HepG2 (cell line): ENCODE results near the gene PWP2. TPM values are rescaled to one million over a fixed set of nuclear protein-coding genes. Genes with fewer than 3 reads are reported as not detected.

Source experiments
- ATAC-seq: fragments of 200-7000 bp; cut with Tn5 transposase; 3 replicates; pipeline ENCODE4 v1.9.1; 2020; ENCODE audit warnings: mild to moderate bottlenecking, moderate library complexity
- BruUV-seq: library from RNA; stranded (reverse); fragments of 400-500 nt; replicated peaks from 2 replicates; lab custom pipeline; 2021; lab: Mats Ljungman, UMichigan
- CTCF ChIA-PET: fragments of 300-600 bp; formaldehyde crosslinking; extraction: SDS; loops from one replicate; lab custom pipeline; 2021; ENCODE audit warnings: low total read pairs, inconsistent platforms, low intra/inter-chr PET ratio; lab: Yijun Ruan, JAX
- POLR2A ChIA-PET: fragments of 350-600 bp; sonication (Branson Sonifier 250); formaldehyde crosslinking; loops from one replicate; lab custom pipeline; 2020; ENCODE audit warnings: antibody characterized with exemption, inconsistent platforms; lab: Yijun Ruan, JAX
- DNase-seq: peaks from one replicate; pipeline ENCODE4 v3.0.0-alpha.2; 2015; ENCODE audit warnings: low spot score
- FAIRE-seq: peaks from 3 replicates; lab custom pipeline; 2011; peaks lifted over from hg19 to GRCh38; lab: Jason Lieb, UNC
- H2AFZ ChIP-seq: one replicate; pipeline ENCODE4 v1.6.1; 2011; ENCODE audit warnings: low read length, inconsistent platforms
- H3K27ac ChIP-seq: fragments of 300-600 bp; 3 replicates; pipeline ENCODE4 v1.8.0; 2011; ENCODE audit warnings: mixed run types, mild to moderate bottlenecking, mixed read lengths, low read length, inconsistent platforms; ENCODE audit not compliant: insufficient read depth; ENCODE audit errors: extremely low read length
- H3K27me3 ChIP-seq, 2 experiments: fragments of 200-600 bp in 1 of 2; 2 replicates in 1 of 2; 3 replicates in 1 of 2; pipeline versions ENCODE4 v1.6.0 to v1.8.0; 2011; ENCODE audit warnings: low read length in 2 of 2, mild to moderate bottlenecking in 2 of 2, moderate library complexity in 2 of 2, inconsistent platforms in 1 of 2; ENCODE audit not compliant: insufficient read depth in 2 of 2, control insufficient read depth in 1 of 2
- H3K36me3 ChIP-seq, 2 experiments: fragments of 200-600 bp in 1 of 2; replicated peaks in 1 of 2; 2 replicates in 1 of 2; 3 replicates in 1 of 2; pipeline versions ENCODE4 v1.5.1 to v1.8.0; 2011; ENCODE audit warnings: low read length in 2 of 2, inconsistent platforms in 1 of 2; ENCODE audit not compliant: insufficient read depth in 2 of 2, control insufficient read depth in 1 of 2
- H3K4me1 ChIP-seq: 2 replicates; pipeline ENCODE4 v1.5.1; 2012; ENCODE audit warnings: low read length, inconsistent platforms; ENCODE audit not compliant: insufficient read depth
- H3K4me2 ChIP-seq: 2 replicates; pipeline ENCODE4 v1.6.0; 2011; ENCODE audit warnings: low read depth, low read length, inconsistent platforms
- H3K4me3 ChIP-seq, 3 experiments: fragments of 200-600 bp in 1 of 3; sonication (generic), shearing (Covaris generic) in 1 of 3; replicated peaks in 1 of 3; 2 replicates each; pipeline ENCODE4 v1.5.1; 2011 to 2016; ENCODE audit warnings: low read length in 3 of 3, inconsistent platforms in 2 of 3, low read depth in 2 of 3, mild to moderate bottlenecking in 2 of 3, control low read depth in 1 of 3, mixed read lengths in 1 of 3; ENCODE audit not compliant: insufficient read depth in 1 of 3
- H3K79me2 ChIP-seq: one replicate; pipeline ENCODE4 v1.6.1; 2011; ENCODE audit warnings: low read length, inconsistent platforms; ENCODE audit not compliant: insufficient read depth
- H3K9ac ChIP-seq: 2 replicates; pipeline ENCODE4 v1.6.0; 2011; ENCODE audit warnings: mild to moderate bottlenecking, low read depth, low read length, inconsistent platforms; ENCODE audit not compliant: insufficient read depth
- H3K9me3 ChIP-seq: 2 replicates; pipeline ENCODE4 v1.5.1; 2012; ENCODE audit warnings: mild to moderate bottlenecking, low read length
- H4K20me1 ChIP-seq: 2 replicates; pipeline ENCODE4 v1.6.0; 2011; ENCODE audit warnings: inconsistent platforms, mild to moderate bottlenecking, low read length, moderate library complexity; ENCODE audit not compliant: insufficient read depth
- ASH2L ChIP-seq: fragments of 300-600, 200-600 bp; sonication (generic); IDR thresholded peaks from 2 replicates; pipeline ENCODE4 v1.7.0; 2017; ENCODE audit warnings: low read depth, mild to moderate bottlenecking, moderate library complexity, mixed read lengths, low read length; ENCODE audit not compliant: insufficient read length
- FOSL1 ChIP-seq: sonication (generic); formaldehyde crosslinking; IDR thresholded peaks from 2 replicates; pipeline ENCODE4 v1.9.0; 2021; ENCODE audit warnings: missing genetic modification reagents, borderline replicate concordance
- HDAC1 ChIP-seq: sonication (generic); formaldehyde crosslinking; IDR thresholded peaks from 2 replicates; pipeline ENCODE4 v1.5.1; 2020; ENCODE audit warnings: mild to moderate bottlenecking, missing genetic modification reagents
- KDM5B ChIP-seq: sonication (generic); formaldehyde crosslinking; IDR thresholded peaks from 2 replicates; pipeline ENCODE4 v1.4.0; 2020; ENCODE audit warnings: missing genetic modification reagents, mild to moderate bottlenecking, borderline replicate concordance
- MAX ChIP-seq: IDR thresholded peaks from 2 replicates; pipeline ENCODE4 v1.6.1; 2012; ENCODE audit warnings: inconsistent platforms
- PITX1 ChIP-seq: sonication (generic); formaldehyde crosslinking; IDR thresholded peaks from 2 replicates; pipeline ENCODE4 v1.5.1; 2020; ENCODE audit warnings: mild to moderate bottlenecking, missing genetic modification reagents
- RORA ChIP-seq: sonication (generic); formaldehyde crosslinking; IDR thresholded peaks from 2 replicates; pipeline ENCODE4 v1.5.0; 2020; ENCODE audit warnings: mild to moderate bottlenecking, missing genetic modification reagents, moderate library complexity
- whole genome bisulfite sequencing: methylation state at CpG from one replicate; pipeline ENCODE4 v1.1.6; 2017; ENCODE audit warnings: low lambda C conversion rate; 5-methylcytosine and 5-hydroxymethylcytosine counted together
- in situ Hi-C: cut with HindIII; loops from 2 replicates; pipeline ENCODE4 v1.10.0; 2017; ENCODE audit warnings: low pct_unique_long_range_greater_than_20kb; ENCODE audit not compliant: extremely low pct_ligation_motif_present
- intact Hi-C: fragments of 100-400 bp; cut with micrococcal nuclease; formaldehyde crosslinking; loops from one replicate; pipeline ENCODE4 v1.10.0; 2022; ENCODE audit not compliant: unreplicated experiment
- polyA plus RNA-seq, 8 experiments: library from polyadenylated mRNA; depleted of rRNA in 3 of 8; stranded (reverse) in 7 of 8; unstranded in 1 of 8; fragments of >200 nt; fragmentation: Illumina TruSeq in 4 of 8; extraction: Trizol in 4 of 8; gene quantifications; 2 replicates each; pipeline versions ENCODE4 v1.2.1 to v1.2.3, GENCODE V29; 2011 to 2016; ENCODE audit warnings: low read depth in 4 of 8, missing spikeins in 1 of 8, mixed read lengths in 1 of 8; ENCODE audit not compliant: insufficient read depth in 1 of 8
- total RNA-seq, 5 experiments: library from RNA; depleted of rRNA; stranded (reverse); fragments of >200 nt; fragmentation: Illumina TruSeq; extraction: Trizol; gene quantifications; 2 replicates each; pipeline ENCODE4 v1.2.3, GENCODE V29; 2016; ENCODE audit warnings: low read depth in 1 of 5
- TF ChIP-seq, protein P1 (sequence below): sonication (generic); formaldehyde crosslinking; IDR thresholded peaks from 2 replicates; pipeline ENCODE4 v1.8.1; 2023; ENCODE audit warnings: missing genetic modification reagents, inconsistent platforms, borderline replicate concordance
- TF ChIP-seq, protein P2 (sequence below): sonication (generic); formaldehyde crosslinking; IDR thresholded peaks from 2 replicates; pipeline ENCODE4; 2020; ENCODE audit warnings: missing genetic modification reagents, mild to moderate bottlenecking, borderline replicate concordance

The PWP2 gene
- total and polyA plus RNA-seq, 2 of the 13 experiments (the other 11 are each of a cell fraction or from before 2014, with no cell fraction given) = 7.7 to 17.0 TPM

DNA sequence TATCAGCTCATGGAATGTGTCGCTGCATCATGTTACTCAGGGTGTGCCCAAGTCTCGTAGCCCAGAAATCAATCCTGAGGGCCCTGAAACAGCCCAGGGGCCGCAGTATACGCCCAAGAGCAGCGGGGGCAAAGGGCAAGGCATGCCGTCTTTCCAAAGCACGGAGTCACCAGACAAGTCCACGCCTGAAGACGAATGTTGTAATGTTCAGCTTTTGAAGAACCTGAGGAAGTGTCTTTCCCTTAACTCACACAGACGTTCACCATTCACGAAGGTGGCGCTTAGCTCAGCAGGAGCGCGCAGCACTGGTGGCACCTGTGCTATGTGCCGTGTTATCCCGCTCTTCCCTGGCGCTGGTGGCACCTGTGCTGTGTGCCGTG is 18.8 kb upstream of the PWP2 start:
- Histone ChIP-seq H4K20me1 (no peaks in the 10 kb centered on the region), H3K27me3 (no peaks in the 10 kb centered on the region), H3K4me2 (no peak overlapping the region), H3K79me2 (no peaks in the 10 kb centered on the region), H3K9ac (no peak overlapping the region)
- CTCF ChIA-PET = no interaction called here
- ATAC-seq = no peak
- TF ChIP-seq HDAC1 (CRISPR knock-in tag) = no peak
- no peak for TF ChIP-seq ASH2L
- no peak for TF ChIP-seq MAX
- no peak for TF ChIP-seq FOSL1 (CRISPR knock-in tag)
- TF ChIP-seq PITX1 = no peak
- no peak for TF ChIP-seq KDM5B
- TF ChIP-seq, protein P1, sequence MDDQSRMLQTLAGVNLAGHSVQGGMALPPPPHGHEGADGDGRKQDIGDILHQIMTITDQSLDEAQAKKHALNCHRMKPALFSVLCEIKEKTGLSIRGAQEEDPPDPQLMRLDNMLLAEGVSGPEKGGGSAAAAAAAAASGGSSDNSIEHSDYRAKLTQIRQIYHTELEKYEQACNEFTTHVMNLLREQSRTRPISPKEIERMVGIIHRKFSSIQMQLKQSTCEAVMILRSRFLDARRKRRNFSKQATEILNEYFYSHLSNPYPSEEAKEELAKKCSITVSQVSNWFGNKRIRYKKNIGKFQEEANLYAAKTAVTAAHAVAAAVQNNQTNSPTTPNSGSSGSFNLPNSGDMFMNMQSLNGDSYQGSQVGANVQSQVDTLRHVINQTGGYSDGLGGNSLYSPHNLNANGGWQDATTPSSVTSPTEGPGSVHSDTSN = no peak
- TF ChIP-seq, protein P2, sequence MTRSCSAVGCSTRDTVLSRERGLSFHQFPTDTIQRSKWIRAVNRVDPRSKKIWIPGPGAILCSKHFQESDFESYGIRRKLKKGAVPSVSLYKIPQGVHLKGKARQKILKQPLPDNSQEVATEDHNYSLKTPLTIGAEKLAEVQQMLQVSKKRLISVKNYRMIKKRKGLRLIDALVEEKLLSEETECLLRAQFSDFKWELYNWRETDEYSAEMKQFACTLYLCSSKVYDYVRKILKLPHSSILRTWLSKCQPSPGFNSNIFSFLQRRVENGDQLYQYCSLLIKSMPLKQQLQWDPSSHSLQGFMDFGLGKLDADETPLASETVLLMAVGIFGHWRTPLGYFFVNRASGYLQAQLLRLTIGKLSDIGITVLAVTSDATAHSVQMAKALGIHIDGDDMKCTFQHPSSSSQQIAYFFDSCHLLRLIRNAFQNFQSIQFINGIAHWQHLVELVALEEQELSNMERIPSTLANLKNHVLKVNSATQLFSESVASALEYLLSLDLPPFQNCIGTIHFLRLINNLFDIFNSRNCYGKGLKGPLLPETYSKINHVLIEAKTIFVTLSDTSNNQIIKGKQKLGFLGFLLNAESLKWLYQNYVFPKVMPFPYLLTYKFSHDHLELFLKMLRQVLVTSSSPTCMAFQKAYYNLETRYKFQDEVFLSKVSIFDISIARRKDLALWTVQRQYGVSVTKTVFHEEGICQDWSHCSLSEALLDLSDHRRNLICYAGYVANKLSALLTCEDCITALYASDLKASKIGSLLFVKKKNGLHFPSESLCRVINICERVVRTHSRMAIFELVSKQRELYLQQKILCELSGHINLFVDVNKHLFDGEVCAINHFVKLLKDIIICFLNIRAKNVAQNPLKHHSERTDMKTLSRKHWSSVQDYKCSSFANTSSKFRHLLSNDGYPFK (CRISPR knock-in tag) = no peak
- no peak for TF ChIP-seq RORA
- TF ChIP-seq, all 625 proteins: peak for 0
- no TSS peak for BruUV-seq
- intact Hi-C loops = no loop called here
- no peak overlapping the region for H3K27ac ChIP-seq
- no peak overlapping the region for H2AFZ ChIP-seq
- FAIRE-seq (no peak), DNase-seq (no peak)
- no peaks in the 10 kb centered on the region for H3K4me1 ChIP-seq
- no peaks in the 10 kb centered on the region for H3K9me3 ChIP-seq
- POLR2A ChIA-PET = no interaction called here
- no peak overlapping the region for H3K4me3 ChIP-seq
- WGBS = 94% methylated on average over 16 of the region's 18 CpGs
- in situ Hi-C loops = no loop called here
- peaks cover 17 to 60% of the 10 kb centered on the region in 2 experiments; a peak in 4 of 5 replicates for H3K36me3 ChIP-seq
